Retina (tissue), 1 donor: Measurements from ENCODE around the gene AQP12A.
"Not testable (repeated sequence)": the region's sequence is repeated elsewhere in the genome, so short reads cannot be mapped to it uniquely, and the experiment has no call there.

ENCODE experiments used
- DNase-seq: peaks from one replicate; pipeline ENCODE4 v3.0.0-alpha.2; 2016

AQP12A gene

GRCh38 chr2:240690421-240691074 lies 1.1 kb upstream of the AQP12A start:
- DNase-seq, result not testable (repeated sequence)

GRCh38 chr2:240691075-240691427 lies 615 bp upstream of the AQP12A start:
- not testable (repeated sequence) for DNase-seq

- DNase-seq, result not testable (repeated sequence)
Measured at GRCh38 chr2:240692583-240693561, 1.2 kb downstream of the AQP12A start.

GRCh38 chr2:240694304-240694703 lies 2.6 kb downstream of the AQP12A start:
- DNase-seq, result not testable (repeated sequence)

GRCh38 chr2:240695593-240695992 lies 3.9 kb downstream of the AQP12A start:
- not testable (repeated sequence) for DNase-seq

- not testable (repeated sequence) for DNase-seq
Measured at GRCh38 chr2:240696469-240696868, 4.8 kb downstream of the AQP12A start.

- not testable (repeated sequence) for DNase-seq
Measured at GRCh38 chr2:240698852-240699561, 7.3 kb downstream of the AQP12A start.

- DNase-seq, result not testable (repeated sequence)
Measured at GRCh38 chr2:240699835-240700234, 8.2 kb downstream of the AQP12A start.

- not testable (repeated sequence) for DNase-seq
Measured at GRCh38 chr2:240700616-240701015, 8.9 kb downstream of the AQP12A start.

GRCh38 chr2:240701091-240701735 lies 9.5 kb downstream of the AQP12A start:
- no peak for DNase-seq

- DNase-seq, result no peak
Measured at GRCh38 chr2:240701736-240702639, 10.3 kb downstream of the AQP12A start.

GRCh38 chr2:240702640-240703011 lies 11.0 kb downstream of the AQP12A start:
- DNase-seq, result no peak

- DNase-seq, result no peak
Measured at GRCh38 chr2:240703417-240704341, 12.0 kb downstream of the AQP12A start.

- DNase-seq, result no peak
Measured at GRCh38 chr2:240704651-240705050, 13.0 kb downstream of the AQP12A start.

- DNase-seq, result no peak
Measured at GRCh38 chr2:240705204-240705791, 13.6 kb downstream of the AQP12A start.

GRCh38 chr2:240707043-240707756 lies 15.5 kb downstream of the AQP12A start:
- DNase-seq, result no peak

- DNase-seq, result no peak
Measured at GRCh38 chr2:240707821-240708220, 16.2 kb downstream of the AQP12A start.

- no peak for DNase-seq
Measured at GRCh38 chr2:240708457-240708856, 16.8 kb downstream of the AQP12A start.

GRCh38 chr2:240711296-240711695 lies 19.6 kb downstream of the AQP12A start:
- DNase-seq, result no peak
